ENCODE results near the gene SKIL.

- TF ChIP-seq CTCF (IDR thresholded peaks at IDR 0.05) (no peak), EP300 (IDR thresholded peaks at IDR 0.05) (no peak)
Measured at GRCh38 chr3:170364965-170365364, 7.5 kb downstream of the SKIL start.

Data from stomach (tissue), 4 donors.